ENCODE results near the gene CCDC175.

- TF ChIP-seq ARNTL (CRISPR knock-in tag; IDR thresholded peaks at IDR 0.05; ENCODE audit: borderline replicate concordance, low read depth) (no peak), OSR1 (CRISPR knock-in tag; IDR thresholded peaks at IDR 0.05) (no peak), CSDC2 (CRISPR knock-in tag; IDR thresholded peaks at IDR 0.05) (no peak), SNAI2 (CRISPR knock-in tag; IDR thresholded peaks at IDR 0.05) (no peak)
Observed at GRCh38 chr14:59507752-59508103, 68.9 kb downstream of the CCDC175 start.
